H1 (cell line): ENCODE data around the gene DAPK2. TPM values are rescaled to one million over a fixed set of nuclear protein-coding genes. Genes with fewer than 3 reads are reported as not detected.

ENCODE experiments used
- CBX8 ChIP-seq: fragments of 300-800, 300-1000 bp; sonication (generic); IDR thresholded peaks from 2 replicates; pipeline ENCODE4 v1.7.1; 2016; ENCODE audit warnings: low read depth, low read length, borderline replicate concordance
- CHD2 ChIP-seq: IDR thresholded peaks from 2 replicates; pipeline ENCODE4 v1.6.1; 2012; ENCODE audit warnings: low read length, improper control_type of control experiment
- EZH2 ChIP-seq: fragments of 200-600 bp; sonication (generic); IDR thresholded peaks from 2 replicates; pipeline ENCODE4 v1.7.1; 2012; ENCODE audit warnings: low read depth, mild to moderate bottlenecking, moderate library complexity, low read length, inconsistent platforms; ENCODE audit not compliant: severe bottlenecking
- GTF2F1 ChIP-seq: IDR thresholded peaks from 2 replicates; pipeline ENCODE4 v1.6.1; 2012; ENCODE audit warnings: low read depth, low read length, improper control_type of control experiment, borderline replicate concordance
- JUN ChIP-seq: IDR thresholded peaks from 2 replicates; pipeline ENCODE4 v1.6.1; 2011; ENCODE audit warnings: low read depth, mild to moderate bottlenecking, improper control_type of control experiment, low read length
- MAFK ChIP-seq: IDR thresholded peaks from 2 replicates; pipeline ENCODE4 v1.6.1; 2012; ENCODE audit warnings: low read depth, mild to moderate bottlenecking, improper control_type of control experiment, low read length
- MAX ChIP-seq: IDR thresholded peaks from 2 replicates; pipeline ENCODE4 v1.6.1; 2012; ENCODE audit warnings: inconsistent platforms
- NRF1 ChIP-seq: IDR thresholded peaks from 2 replicates; pipeline ENCODE4 v1.6.1; 2011; ENCODE audit warnings: mild to moderate bottlenecking, low read depth, low read length, improper control_type of control experiment
- PHF8 ChIP-seq: fragments of 200-600 bp; sonication (generic); conservative IDR thresholded peaks from 2 replicates; pipeline ENCODE4 v1.7.1; 2012; ENCODE audit warnings: low read depth, mild to moderate bottlenecking, inconsistent platforms, low read length, moderate library complexity
- POLR2A ChIP-seq, 2 experiments: IDR thresholded peaks; 1 replicate in 1 of 2; 2 replicates in 1 of 2; pipeline ENCODE4 v1.6.1; 2011; ENCODE audit warnings: low read depth in 2 of 2, low read length in 2 of 2, mild to moderate bottlenecking in 2 of 2; ENCODE audit errors: control extremely low read depth in 1 of 2
- POLR2AphosphoS5 ChIP-seq: IDR thresholded peaks from 2 replicates; pipeline ENCODE4 v1.6.1; 2011; ENCODE audit warnings: low read depth, low read length
- RAD21 ChIP-seq, 2 experiments: IDR thresholded peaks in 1 of 2; conservative IDR thresholded peaks in 1 of 2; 2 replicates each; pipeline ENCODE4 v1.6.1; 2011; ENCODE audit warnings: low read depth in 2 of 2, low read length in 2 of 2, improper control_type of control experiment in 1 of 2, inconsistent platforms in 1 of 2, mild to moderate bottlenecking in 1 of 2, moderate library complexity in 1 of 2
- RBBP5 ChIP-seq: IDR thresholded peaks from 2 replicates; pipeline ENCODE4 v1.7.1; 2012; ENCODE audit warnings: low read depth, mild to moderate bottlenecking, inconsistent platforms, low read length, moderate library complexity, borderline replicate concordance
- SAP30 ChIP-seq: fragments of 300-600 bp; sonication (generic); IDR thresholded peaks from 2 replicates; pipeline ENCODE4 v1.7.1; 2012; ENCODE audit warnings: low read length, moderate library complexity, mild to moderate bottlenecking, inconsistent platforms; ENCODE audit not compliant: insufficient read depth, insufficient replicate concordance
- SP2 ChIP-seq: IDR thresholded peaks from 2 replicates; pipeline ENCODE4 v1.6.1; 2012; ENCODE audit warnings: mild to moderate bottlenecking, low read length, inconsistent platforms
- TAF1 ChIP-seq: IDR thresholded peaks from 2 replicates; pipeline ENCODE4 v1.6.1; 2011; ENCODE audit warnings: mild to moderate bottlenecking, low read depth, low read length
- TEAD4 ChIP-seq: IDR thresholded peaks from 2 replicates; pipeline ENCODE4 v1.6.1; 2012; ENCODE audit warnings: low read depth, low read length, inconsistent platforms, mixed read lengths
- YY1 ChIP-seq: IDR thresholded peaks from 2 replicates; pipeline ENCODE4 v1.6.1; 2011; ENCODE audit warnings: low read depth, mild to moderate bottlenecking, low read length
- ZNF274 ChIP-seq: IDR thresholded peaks from 2 replicates; pipeline ENCODE4 v1.7.0; 2012; ENCODE audit warnings: low read length, borderline replicate concordance; ENCODE audit errors: extremely low read depth
- polyA plus RNA-seq, 7 experiments: library from polyadenylated mRNA; depleted of rRNA in 3 of 7; stranded (reverse) in 5 of 7; unstranded in 2 of 7; fragments of >200 nt in 5 of 7; fragments of 200-250 nt in 2 of 7; gene quantifications; 1 replicate in 5 of 7; 2 replicates in 1 of 7; 4 replicates in 1 of 7; pipeline versions ENCODE4 v1.2.1 to v1.2.3, GENCODE V29; 2011 to 2013; ENCODE audit warnings: missing spikeins in 2 of 7, mixed read lengths in 2 of 7
- total RNA-seq: library from RNA; stranded (reverse); fragmentation: NEBNext Ultra II Directional; extraction: Animal tissue kit (Norgen Biotek cat#: 25700); gene quantifications from 2 replicates; pipeline ENCODE4 v1.2.1, GENCODE V29; 2021

Gene DAPK2
- total and polyA plus RNA-seq, 2 of the 8 experiments (the other 6 are each of a cell fraction or from before 2014, with no cell fraction given), result 1.8 to 2.9 TPM

DNA sequence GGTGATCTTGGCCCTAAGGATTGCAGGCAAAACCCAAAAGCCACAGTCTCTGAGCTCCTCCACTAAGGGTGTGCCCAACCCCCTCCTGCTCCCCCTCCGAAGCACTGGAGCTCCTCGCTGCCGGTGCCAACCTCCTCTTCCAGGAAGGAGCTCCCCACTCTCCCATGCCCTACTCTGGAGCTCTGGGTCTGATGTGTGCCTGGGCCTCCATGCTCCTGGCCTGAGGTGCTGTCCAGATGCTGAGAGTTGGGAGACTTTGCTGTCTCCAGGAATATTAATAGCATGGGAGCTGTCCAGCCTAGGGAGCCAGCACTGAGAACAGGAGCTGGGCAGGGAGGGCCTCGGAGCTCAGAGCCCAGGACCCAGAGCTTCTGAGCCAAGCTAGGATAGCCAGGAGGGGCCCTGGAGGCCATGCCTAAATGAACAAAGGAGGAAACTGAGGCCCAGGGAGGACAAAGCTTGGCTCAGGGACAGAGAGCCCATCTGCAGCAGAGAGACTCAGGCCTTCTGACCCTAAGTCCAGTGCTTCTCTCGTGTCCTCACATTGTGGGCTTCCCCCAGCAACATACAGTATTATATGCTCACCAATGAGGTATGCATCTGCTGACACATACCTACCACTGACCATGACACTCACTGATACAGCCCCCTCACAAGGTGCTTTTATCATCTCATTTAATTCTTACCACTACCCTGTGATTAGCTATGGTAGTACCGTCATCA, 175.6 kb downstream of the DAPK2 start (continued):
- TF ChIP-seq PHF8, result no peak
- TF ChIP-seq EZH2, result no peak
- TF ChIP-seq TAF1, result no peak
- peak; percentile 76 for TF ChIP-seq MAX
- TF ChIP-seq ZNF274, result no peak
- no peak for TF ChIP-seq CBX8
- no peak for TF ChIP-seq CHD2
- TF ChIP-seq TEAD4, result no peak
- no peak for TF ChIP-seq JUN
- TF ChIP-seq RBBP5, result no peak
- peak; percentile 89 for TF ChIP-seq SAP30
- no peak for TF ChIP-seq MAFK
- TF ChIP-seq GTF2F1, result no peak
- TF ChIP-seq YY1, result no peak
- TF ChIP-seq POLR2A (IDR thresholded peaks at IDR 0.05; ENCODE audit: control extremely low read depth in 1 of 2, low read depth in 2 of 2, low read length in 2 of 2), result no peak
- TF ChIP-seq POLR2AphosphoS5, result no peak
- TF ChIP-seq NRF1, result no peak
- peak in 1 of 2 experiments; percentile 18; a peak in 1 of 4 replicates for TF ChIP-seq RAD21 (IDR thresholded peaks at IDR 0.05 in 1 of 2, conservative IDR thresholded peaks at IDR 0.05 in 1 of 2; ENCODE audit: low read depth in 2 of 2, low read length in 2 of 2)
- TF ChIP-seq SP2, result no peak
